Stimulated activated CD4-positive, alpha-beta T cell treated with anti-CD3 and anti-CD28 coated beads, TNF-alpha, amount 100 ng/mL, for 48 hours (primary cell): ENCODE data around the gene TSC22D3.
"Not testable (repeated sequence)": the region's sequence is repeated elsewhere in the genome, so short reads cannot be mapped to it uniquely, and the experiment has no call there.

Source experiments
- DNase-seq, 3 donors: peaks; one replicate each; pipeline ENCODE4 v3.0.0-alpha.2; 2020; ENCODE audit warnings: low read depth in 3 of 3

The TSC22D3 gene

DNA sequence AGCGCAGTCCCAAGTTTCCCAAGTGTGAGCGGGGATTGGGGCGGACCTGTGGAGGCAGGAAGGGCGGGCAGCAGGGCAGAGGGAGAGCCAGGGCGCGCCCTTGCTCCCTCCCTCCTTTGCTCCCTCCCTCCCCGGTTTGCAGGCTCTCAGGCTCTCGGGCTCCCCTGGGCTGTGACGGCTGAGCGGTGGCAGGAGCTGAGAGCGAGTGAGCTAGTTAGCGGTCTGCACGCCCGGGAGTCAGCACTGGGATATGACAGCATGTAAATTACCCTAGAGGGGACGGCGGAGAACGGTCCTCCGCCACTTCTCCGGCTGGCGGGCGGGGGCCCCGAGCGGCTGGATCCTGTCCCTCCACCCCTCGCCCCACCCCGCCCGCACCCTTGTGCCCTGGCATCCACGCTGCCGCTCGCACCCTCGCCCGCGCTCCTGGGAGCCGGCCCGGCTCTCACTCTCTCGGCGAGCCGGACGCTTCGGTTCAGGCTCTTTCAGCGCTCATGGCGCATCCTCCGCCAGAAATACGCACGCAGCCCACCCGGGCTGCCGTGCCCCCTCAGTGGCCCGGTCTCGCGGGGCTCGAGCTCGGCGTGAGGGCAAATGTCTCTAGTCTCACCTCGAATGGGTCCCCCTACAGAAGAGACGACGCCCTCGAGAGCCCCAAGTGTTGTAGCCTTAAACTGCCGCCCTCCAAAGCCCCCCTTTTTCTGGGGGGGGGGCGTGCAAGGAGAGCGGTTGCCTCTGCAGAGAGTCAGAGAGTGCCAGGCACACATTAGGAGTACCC lies at the start of gene TSC22D3:
Gene TSC22D3, minus strand, starts transcription at position 54 of the 778 bp plus-strand sequence. CDS start 368 bp downstream, outside the sequence.
- DNase-seq = peak; percentile 33 to 43 (median 39)

DNA sequence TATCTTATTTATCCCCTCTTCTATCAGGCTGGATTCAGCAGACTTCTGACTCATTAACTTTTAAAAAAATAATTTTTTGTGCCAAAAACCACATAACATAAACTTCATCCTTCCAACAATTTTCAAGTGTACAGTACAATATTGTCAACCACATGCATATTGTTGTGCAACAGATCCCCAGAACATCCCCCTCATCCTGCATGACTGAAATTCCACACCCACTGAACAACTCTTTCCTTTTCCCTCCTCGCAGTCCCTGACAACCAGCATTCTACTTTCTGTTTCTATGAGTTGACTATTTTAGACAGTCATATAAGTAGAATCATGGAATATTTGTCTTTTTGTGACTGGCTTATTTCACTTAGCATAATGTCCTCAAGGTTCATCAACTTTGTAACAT lies 47.9 kb upstream of the TSC22D3 start:
- DNase-seq = no peak

DNA sequence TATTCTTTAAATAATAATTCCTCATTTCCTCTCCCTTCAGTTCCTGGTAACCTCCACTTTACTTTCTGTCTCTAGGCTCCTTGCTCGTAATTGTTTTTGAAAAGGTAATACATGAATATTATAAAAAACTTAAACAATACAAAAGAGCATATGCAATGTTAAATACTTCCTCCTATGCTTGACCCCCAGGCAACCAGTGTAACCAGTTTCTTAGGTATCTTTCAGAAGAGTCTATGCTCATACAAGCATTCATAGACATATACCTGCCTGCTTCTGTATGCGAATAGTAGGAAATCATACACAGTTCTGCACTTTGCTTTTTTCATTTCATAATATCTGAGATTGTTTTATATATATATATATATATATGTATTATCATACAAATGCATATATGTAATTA lies 47.5 kb upstream of the TSC22D3 start:
- DNase-seq = no peak

DNA sequence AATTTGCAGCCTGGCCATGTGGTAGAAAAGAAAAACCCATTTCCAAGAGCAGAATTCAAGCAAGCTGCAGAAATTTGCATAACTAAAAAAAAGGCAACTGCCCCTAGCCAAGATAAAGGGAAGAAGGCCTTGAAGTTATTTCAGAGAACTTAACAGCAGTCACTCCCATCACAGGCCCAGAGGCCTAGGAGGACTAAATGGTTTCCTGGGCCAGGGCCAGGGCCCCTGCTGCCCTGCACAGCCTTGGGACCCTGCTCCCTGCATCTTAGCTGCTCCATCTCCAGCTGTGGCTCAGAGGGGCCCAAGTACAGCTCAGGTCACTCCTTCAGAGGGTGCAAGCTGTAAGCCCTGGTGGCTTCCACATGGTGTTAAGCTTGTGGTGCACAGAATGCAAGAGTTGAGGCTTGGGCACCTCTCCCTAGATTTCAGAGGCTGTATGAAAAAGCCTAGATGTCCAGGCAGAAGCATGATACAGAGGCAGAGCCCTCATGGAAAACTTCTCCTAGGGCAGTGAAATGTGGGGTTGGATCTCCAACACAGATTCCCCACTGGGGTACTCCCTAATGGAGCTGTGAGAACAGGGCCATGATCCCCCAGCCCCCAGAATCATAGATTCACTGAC lies 43.4 kb upstream of the TSC22D3 start:
- DNase-seq = no peak

DNA sequence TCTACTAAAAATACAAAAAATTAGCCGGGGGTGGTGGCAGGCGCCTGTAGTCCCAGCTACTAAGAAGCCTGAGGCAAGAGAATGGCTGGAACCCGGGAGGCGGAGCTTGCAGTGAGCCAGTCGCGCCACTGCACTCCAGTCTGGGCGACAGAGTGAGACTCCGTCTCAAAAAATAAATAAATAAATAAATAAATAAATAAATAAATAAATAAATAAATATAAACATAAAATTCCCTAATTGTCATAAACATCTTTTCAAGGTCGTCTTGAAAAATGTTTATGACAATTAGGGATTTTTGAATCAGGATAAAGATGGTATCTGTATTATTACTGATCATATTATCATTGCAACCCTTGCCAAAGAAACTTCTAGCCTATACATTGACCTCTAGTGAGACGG lies 34.5 kb upstream of the TSC22D3 start:
- not testable (repeated sequence) for DNase-seq

DNA sequence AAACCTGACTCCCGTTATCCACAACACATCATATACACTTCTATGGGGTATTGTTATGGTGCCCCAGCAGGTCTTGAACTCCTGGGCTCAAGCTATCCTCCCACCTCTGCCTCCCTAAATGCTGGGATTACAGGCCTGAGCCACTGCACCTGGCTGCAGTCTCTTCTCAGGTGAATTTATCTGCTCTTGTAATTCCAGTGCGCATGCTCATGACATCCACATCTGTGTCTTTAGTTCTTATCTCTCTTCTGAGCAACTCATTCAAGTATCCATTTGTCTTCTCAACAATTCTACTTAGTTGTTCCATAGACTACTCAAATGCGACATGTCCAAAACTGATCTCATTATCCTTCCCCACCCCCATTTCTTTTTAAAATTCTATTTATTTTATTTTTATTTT lies 29.6 kb upstream of the TSC22D3 start:
- no peak for DNase-seq

DNA sequence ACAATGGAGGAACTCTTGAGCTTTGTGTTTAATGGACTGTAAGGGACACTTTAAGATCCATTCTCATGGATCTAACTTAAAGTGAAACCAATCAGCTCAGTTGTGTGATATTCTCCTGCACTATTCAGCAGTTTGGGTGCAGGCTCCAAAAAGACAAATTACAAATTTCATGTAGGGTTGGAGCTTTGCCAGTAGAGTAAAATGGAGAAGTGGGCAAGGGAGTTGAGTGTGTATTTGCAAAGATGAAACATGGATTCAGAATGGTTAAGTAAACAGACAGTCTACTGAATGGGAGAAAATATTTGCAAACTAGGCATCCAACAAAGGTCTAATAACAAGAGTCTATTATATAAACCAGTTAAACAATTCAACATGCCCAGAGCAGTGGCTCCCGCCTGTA lies 28.8 kb upstream of the TSC22D3 start:
- DNase-seq = no peak

DNA sequence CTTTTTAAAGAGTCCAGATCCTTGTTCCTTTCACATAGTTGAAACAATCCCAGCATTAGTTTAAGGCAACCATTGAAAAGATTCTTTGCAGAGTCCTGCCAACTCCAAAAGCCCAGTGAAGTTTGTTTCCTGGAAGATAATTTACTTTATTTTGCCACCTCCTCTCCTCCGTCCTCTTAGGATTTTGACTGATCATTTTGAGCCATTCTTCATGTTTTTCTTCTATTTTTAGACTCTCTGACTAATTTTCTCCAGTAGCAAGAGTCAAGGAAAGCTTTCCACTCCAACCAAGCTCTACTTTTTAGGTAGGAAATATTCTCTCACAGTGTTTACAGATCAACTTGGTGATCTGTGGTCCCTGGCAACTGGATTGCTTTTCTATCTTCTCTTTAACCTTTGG lies 12.2 kb upstream of the TSC22D3 start:
- DNase-seq = no peak

DNA sequence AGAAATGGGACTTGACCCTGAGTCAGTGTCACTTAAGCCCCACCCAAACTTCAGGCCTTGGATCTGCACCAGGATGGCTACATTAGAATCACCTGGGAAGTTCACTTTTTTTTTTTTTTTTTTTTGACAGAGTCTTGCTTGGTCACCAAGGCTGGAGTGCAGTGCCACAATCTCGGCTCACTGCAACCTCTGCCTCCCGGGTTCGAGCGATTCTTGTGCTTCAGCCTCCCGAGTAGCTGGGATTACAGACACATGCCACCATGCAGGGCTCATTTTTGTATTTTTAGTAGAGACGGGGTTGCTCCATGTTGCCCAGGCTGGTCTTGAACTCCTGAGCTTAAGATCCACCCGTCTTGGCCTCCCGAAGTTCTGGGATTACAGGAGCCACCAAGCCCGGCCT lies 4.9 kb upstream of the TSC22D3 start:
- DNase-seq = no peak

DNA sequence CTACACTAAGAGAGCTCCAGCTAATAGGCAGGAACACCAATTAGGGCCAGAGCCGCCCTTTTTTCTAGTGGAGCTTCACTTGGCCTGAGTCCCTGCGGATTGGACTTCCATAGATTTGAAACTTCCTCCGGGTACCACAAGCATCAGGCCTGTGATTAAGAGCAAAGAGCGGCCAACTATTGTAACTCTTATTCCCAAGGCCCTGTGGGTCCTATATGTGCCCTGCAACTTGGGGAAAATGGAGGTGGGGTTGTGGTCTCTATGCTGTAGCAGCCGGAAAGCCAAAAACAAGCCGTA lies 1.9 kb upstream of the TSC22D3 start, which contains the start of gene NCBP2L:
Gene NCBP2L, plus strand, starts transcription at position 198 of the 297 bp plus-strand sequence. CDS start 16,488 bp downstream, outside the sequence.
- no peak for DNase-seq

DNA sequence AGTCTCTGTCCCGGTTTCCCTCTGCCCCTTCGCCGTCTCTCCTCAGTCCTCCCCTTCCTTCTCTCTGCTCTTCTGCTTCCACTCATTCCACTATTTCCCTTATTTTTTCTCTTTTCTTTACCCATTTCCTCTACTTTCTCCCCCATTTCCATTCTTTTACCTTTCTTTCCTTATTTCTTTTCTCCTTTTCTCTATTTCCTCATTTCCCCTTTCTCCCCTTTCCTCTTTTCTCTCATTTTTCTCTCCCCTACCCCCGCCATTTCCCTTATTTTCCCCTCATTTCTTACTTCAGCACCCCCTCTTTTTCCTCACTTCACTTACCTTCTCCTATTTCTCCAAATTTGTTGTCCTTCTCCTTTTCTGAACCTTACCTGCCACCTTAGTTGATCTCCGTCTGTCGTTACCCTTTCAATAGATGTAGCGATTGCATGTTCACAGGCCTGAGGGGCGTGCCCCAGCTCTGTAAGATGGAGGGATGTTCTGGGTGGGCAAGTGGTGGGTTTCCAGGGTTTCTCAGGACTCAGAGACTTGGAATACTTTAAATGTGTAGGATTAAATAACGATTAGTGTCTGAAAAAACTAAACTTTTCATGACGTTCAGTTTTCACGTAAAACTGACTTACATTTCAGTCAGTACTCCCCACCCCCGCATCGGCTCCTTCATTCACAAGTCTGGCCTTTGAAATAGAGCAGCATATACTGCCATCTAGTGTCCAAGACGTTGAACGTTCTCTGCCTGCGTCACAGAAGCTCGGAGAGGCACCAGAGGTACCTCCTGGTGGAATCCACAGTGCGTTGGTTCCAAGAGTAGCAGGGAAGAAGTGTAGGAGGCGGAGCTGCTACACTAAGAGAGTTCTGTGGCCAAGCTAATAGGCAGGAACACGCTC lies 1.3 kb upstream of the TSC22D3 start:
- DNase-seq = peak; percentile 51 to 80 (median 61)

DNA sequence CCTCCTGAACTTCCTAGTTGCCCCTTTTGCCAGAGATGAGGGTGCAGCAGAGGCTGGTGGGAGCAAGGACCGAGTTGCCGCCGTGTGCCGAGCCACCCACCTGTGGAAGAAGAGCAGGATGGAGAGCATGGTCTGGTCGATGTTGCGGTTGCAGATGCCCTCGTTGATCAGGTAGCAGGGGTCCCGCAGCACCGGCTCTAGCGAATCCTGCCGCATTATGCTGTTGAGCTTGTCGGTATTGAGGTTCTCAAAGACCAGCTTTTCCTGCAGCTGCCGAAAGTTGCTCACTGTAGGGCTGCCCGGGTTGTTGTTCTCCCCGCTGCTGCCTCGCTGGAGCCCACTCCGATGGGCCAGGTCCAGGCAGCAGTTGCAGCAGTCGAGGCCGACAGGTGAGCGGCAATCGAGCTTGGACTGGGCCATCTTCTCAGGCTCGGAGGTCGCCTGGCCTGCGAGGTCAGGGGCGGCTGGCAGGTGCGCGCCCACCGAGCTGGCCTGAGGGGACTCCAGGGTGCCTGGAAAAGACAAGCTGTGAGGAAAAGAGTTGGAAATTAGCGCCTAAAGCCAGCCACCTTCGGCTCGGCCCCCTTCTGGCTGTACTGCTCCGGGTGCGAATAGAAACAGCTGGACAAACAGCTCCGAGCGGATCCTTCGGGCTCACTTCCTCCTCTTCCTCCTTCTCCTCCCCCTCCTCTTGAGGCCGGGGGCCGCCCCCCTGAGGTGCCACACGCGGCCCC lies 420 bp downstream of the TSC22D3 start:
- no peak for DNase-seq

DNA sequence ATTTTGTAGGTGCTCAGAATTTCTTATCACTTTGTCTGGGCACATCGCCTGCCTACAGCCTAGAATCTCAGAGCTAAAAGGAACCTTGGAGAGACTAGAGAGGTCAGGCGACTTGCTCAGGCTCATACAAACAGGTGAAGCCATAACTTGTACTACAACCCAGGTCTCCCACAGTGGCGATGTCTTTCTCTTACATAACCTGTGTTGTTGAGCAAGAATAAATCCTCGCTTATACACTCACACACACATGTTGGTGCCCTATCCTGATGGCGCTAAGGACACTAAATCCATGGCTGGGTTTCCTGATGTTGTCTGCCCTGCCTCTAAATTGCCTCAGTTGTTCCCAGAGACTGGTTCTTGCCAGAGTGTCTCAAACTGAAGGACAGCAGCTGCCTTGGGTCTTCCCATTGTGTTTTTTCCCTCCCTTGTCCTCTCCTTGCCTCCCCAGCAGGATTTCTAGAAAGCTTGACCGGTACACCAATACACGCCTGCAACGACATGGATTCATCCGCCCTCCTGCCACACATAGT lies 1.6 kb downstream of the TSC22D3 start:
- no peak for DNase-seq

DNA sequence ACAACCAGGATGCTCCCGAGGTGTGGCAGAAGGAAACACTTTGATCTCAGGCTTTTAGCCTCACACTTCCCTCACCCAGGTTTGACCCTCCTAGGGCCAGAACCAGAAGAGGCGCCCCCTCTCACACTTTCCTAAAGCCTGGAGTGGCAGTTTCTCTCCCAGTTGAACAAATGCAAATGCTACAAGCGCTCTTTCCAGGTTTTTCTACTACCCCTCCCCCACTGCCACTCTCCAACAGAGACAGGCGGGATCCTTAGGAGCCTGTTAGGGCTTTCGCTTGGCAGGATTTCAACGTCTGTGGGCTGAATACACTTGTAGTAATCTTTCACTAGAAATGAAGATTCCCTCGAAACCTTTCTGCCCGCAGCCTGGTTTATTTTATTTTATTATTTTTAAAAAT lies 2.4 kb downstream of the TSC22D3 start:
- DNase-seq = no peak

DNA sequence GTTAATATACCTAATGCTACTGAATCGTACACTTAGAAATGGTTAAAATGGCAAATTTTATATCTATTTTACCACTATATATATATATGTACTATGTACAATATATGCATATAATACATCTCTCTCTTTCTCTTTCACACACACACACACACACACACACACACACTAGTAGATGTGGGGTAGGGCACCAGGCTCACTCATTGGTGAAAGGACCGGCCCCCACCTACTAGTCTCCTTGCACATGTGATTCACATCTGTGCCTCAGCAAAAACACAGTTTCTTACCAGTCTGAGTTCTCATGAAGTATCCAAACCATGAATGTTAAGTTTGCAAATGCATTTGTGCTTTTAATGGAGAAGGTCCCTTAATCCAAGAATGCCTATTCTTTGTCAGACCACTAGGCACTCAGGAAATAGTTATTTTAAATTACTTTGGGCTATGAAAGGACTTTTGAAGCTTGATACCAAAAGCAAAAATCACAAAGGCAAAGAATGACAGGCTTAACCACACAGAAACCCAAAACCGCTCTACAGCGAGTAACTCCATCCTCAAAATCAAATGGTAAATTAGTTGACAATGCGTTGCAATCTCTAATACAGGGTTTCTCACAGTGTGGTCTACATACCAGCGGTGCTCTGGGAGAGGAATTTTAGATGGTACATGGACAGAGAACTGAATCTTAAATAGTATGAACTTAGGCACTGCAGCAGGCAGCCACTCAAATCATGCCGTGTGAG lies 5.8 kb downstream of the TSC22D3 start:
- no peak for DNase-seq

DNA sequence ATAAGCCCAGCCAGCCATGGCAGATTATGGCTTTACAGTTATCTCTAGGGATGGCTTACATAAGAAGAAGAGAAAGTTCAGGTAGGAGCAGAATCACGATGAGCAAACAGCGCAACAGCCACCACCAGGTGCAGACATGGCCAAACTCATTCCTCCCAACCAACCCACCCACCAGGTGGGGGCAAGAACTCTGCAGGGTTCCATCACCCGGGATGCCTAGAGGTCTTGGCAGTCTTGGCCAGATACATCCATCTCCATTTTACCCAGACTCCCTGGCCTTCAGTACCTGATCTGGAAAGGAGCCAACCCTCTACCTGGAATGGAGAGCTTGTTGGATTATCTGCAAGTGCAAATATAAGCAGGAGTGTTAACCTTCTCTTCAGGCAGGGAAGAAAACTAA lies 7.5 kb downstream of the TSC22D3 start:
- no peak for DNase-seq

DNA sequence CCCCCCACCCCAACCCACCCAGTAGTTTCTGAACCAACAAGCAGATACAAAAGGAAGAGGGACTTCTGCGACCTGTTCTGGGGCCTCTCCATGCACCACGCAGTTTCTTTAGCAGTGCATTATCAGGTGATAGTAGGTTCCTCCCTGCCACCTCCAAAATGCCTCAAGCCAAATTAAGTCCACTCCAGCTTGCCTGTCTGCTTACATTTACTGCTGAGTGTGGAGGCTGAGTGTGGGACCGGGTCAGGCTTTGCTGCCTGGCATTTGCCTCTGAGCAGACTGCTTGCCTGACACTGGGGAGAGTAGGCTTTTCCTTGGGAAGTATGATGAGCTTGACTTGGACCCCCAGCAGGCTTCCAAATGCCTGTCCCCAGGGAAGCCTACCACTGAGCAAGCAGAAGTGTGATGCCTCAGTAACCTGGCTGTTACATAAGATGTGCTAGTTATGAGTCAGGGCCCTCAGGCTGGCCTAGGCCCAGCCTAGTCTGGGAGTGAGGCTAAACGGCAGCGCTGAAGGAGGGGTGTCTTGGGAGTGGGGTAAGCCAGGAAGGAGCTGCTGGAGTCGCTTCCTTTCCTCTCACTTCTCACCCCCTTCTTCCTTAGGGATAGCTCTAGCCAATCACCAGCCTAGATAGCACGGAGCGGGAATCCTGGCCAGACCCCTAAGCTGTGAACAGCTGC lies 9.0 kb downstream of the TSC22D3 start:
- no peak for DNase-seq

DNA sequence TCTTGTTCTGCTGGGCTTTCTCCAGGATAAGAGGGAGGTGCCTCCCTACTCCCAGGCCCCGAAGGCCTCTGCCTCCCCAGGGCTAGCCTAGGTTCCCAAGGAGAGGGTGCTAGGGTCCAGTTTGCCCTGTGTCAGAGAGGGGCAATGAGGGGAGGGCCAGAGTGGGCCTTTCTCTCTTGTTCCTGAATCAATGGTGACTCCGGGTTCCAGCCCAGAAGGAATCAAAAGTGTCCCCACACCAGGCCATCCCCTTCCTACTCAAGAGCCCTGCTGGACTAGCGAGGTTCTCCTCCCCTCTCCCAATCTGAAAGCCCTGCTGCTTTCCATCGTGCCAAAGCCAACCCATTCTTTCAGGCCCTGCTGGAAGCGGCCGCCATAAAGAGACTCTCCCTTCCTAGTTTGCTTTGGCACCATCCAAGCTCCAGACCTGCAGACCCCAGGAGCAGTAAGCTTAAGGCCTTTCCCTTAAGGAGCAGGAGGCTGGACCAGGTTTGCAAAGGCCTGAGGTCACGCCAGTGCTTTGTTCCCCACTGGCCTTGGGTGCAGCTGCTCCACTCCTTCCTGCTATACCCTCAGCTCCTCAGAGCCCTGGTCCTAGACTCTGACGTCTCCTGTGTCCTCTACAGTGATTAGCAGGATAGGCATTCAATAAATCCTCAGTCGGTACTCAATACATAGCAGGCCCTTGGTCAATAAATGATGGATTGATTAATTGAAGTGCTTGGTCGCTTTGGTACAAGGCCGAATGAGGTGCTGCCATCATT lies 10.6 kb downstream of the TSC22D3 start:
- no peak for DNase-seq

DNA sequence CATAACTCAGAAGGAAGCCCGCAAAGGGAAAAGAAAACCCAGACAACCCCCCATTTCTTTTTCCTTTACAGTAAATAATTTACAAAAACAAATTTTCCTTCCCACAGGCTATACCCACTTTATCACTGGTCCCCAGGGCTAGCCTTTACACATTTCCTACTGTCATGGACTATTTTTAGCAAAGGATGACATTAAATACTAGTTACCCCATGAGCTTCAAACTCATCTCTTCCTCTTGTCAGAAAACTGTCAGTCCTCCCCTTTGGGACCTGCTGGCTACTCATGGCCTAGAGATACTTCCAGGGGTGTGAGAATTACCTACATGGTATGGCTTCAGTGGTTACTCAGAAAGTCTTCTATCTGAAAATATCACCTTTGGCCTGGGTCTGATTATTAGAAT lies 11.9 kb downstream of the TSC22D3 start:
- no peak for DNase-seq
